Smooth muscle cell (in vitro differentiated cells): ENCODE measurements around the gene PRR33. TPM values are rescaled to one million over a fixed set of nuclear protein-coding genes. Genes with fewer than 3 reads are reported as not detected.

ENCODE experiments used
- DNase-seq: peaks from one replicate; lab custom pipeline; 2025; ENCODE audit not compliant: unreplicated experiment; lab: John Stamatoyannopoulos, UW
- H2AFZ ChIP-seq: fragments of 200-600 bp; sonication (generic); 2 replicates; pipeline ENCODE4 v1.6.0; 2016; ENCODE audit warnings: antibody characterized with exemption, low read depth, mild to moderate bottlenecking
- H3F3A ChIP-seq: fragments of 200-600 bp; sonication (generic); 2 replicates; pipeline ENCODE4 v1.6.0; 2017; ENCODE audit warnings: antibody characterized with exemption, low read depth
- H3K27ac ChIP-seq: fragments of 200-600 bp; sonication (generic); 2 replicates; pipeline ENCODE4 v1.5.1; 2016; ENCODE audit warnings: low read depth, mild to moderate bottlenecking
- H3K27me3 ChIP-seq: fragments of 200-600 bp; sonication (generic); 2 replicates; pipeline ENCODE4 v1.6.1; 2016; ENCODE audit warnings: low read depth, mild to moderate bottlenecking
- H3K36me3 ChIP-seq: fragments of 200-600 bp; sonication (generic); 2 replicates; pipeline ENCODE4 v1.5.1; 2016; ENCODE audit warnings: low read depth
- H3K4me1 ChIP-seq: fragments of 200-600 bp; sonication (generic); 2 replicates; pipeline ENCODE4 v1.5.1; 2016; ENCODE audit warnings: low read depth
- H3K4me2 ChIP-seq: fragments of 200-600 bp; sonication (generic); 2 replicates; pipeline ENCODE4 v1.6.0; 2016; ENCODE audit warnings: mild to moderate bottlenecking
- H3K4me3 ChIP-seq: fragments of 200-600 bp; sonication (generic); 2 replicates; pipeline ENCODE4 v1.5.1; 2016; ENCODE audit warnings: mild to moderate bottlenecking
- H3K79me2 ChIP-seq: fragments of 200-600 bp; sonication (generic); 2 replicates; pipeline ENCODE4 v1.6.0; 2016; ENCODE audit warnings: low read depth, mild to moderate bottlenecking
- H3K9ac ChIP-seq: fragments of 200-600 bp; sonication (generic); 2 replicates; pipeline ENCODE4 v1.6.0; 2016; ENCODE audit warnings: low read depth
- H3K9me3 ChIP-seq: fragments of 200-600 bp; sonication (generic); replicated peaks from 2 replicates; pipeline ENCODE4 v1.5.1; 2016; ENCODE audit warnings: low read depth
- H4K20me1 ChIP-seq: fragments of 200-600 bp; sonication (generic); 2 replicates; pipeline ENCODE4 v1.6.0; 2016; ENCODE audit warnings: low read depth
- WGBS: methylation state at CpG from one replicate; pipeline ENCODE4 v1.1.7; 2016; ENCODE audit warnings: low lambda C conversion rate; 5-methylcytosine and 5-hydroxymethylcytosine counted together
- polyA plus RNA-seq: library from polyadenylated mRNA; unstranded; fragments of >200 nt; fragmentation: Nextera tagmentation; extraction: Ambion mirVana; gene quantifications from 2 replicates; pipeline ENCODE4 v1.2.1, GENCODE V29; 2016
- total RNA-seq: library from RNA; depleted of rRNA; stranded (reverse); fragments of >200 nt; gene quantifications from 2 replicates; pipeline ENCODE4 v1.2.3, GENCODE V29; 2014
- TF ChIP-seq, protein P1 (sequence below): fragments of 200-600 bp; sonication (generic); IDR thresholded peaks from 2 replicates; pipeline ENCODE4 v1.5.1; 2017; ENCODE audit warnings: borderline replicate concordance, mild to moderate bottlenecking, antibody characterized with exemption; ENCODE audit not compliant: insufficient read depth, poor library complexity, severe bottlenecking

PRR33 gene
- total and polyA plus RNA-seq, 2 experiments from 2014 or later, result not detected

GRCh38 chr11:1867381-1867780 is 24.3 kb downstream of the PRR33 start:
- no peak overlapping the region for H3K27ac ChIP-seq
- TF ChIP-seq, protein P1, sequence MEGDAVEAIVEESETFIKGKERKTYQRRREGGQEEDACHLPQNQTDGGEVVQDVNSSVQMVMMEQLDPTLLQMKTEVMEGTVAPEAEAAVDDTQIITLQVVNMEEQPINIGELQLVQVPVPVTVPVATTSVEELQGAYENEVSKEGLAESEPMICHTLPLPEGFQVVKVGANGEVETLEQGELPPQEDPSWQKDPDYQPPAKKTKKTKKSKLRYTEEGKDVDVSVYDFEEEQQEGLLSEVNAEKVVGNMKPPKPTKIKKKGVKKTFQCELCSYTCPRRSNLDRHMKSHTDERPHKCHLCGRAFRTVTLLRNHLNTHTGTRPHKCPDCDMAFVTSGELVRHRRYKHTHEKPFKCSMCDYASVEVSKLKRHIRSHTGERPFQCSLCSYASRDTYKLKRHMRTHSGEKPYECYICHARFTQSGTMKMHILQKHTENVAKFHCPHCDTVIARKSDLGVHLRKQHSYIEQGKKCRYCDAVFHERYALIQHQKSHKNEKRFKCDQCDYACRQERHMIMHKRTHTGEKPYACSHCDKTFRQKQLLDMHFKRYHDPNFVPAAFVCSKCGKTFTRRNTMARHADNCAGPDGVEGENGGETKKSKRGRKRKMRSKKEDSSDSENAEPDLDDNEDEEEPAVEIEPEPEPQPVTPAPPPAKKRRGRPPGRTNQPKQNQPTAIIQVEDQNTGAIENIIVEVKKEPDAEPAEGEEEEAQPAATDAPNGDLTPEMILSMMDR, result no peak
- no peaks in the 10 kb centered on the region for H3K27me3 ChIP-seq
- H3K9ac ChIP-seq, result no peak overlapping the region
- no peaks in the 10 kb centered on the region for H3K79me2 ChIP-seq
- H3K4me2 ChIP-seq, result no peak overlapping the region
- H2AFZ ChIP-seq, result no peak overlapping the region
- H4K20me1 ChIP-seq, result no peaks in the 10 kb centered on the region
- H3F3A ChIP-seq, result no peaks in the 10 kb centered on the region
- H3K4me1 ChIP-seq, result peaks cover 10% of the 10 kb centered on the region
- 88% methylated on average over 8 of the region's 8 CpGs for WGBS
- no peaks in the 10 kb centered on the region for H3K9me3 ChIP-seq
- no peak for DNase-seq
- H3K4me3 ChIP-seq, result no peak overlapping the region
- H3K36me3 ChIP-seq, result no peaks in the 10 kb centered on the region

DNA sequence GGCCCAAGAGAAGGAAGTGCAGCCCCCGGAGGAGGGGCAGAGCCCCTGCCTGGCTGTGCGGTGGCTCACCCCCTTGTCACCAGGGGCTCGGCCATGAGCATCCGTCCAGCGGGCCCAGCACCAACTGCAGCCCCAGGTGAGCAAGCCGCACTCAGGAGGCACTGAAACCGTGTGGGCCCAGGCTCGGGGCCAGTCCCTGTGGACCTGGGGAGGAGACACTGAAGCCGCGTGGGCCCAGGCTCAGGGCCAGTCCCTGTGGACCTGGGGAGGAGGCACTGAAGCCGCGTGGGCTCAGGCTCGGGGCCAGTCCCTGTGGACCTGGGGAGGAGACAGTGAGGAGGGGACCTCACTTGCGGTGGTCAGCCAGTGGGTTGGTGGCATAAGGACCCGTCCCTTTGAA is 24.9 kb downstream of the PRR33 start:
- TF ChIP-seq, protein P1, result no peak
- DNase-seq, result no peak
- no peak overlapping the region for H3K4me2 ChIP-seq
- H3K27me3 ChIP-seq, result no peaks in the 10 kb centered on the region
- H3K9me3 ChIP-seq, result no peaks in the 10 kb centered on the region
- no peaks in the 10 kb centered on the region for H3K79me2 ChIP-seq
- no peaks in the 10 kb centered on the region for H4K20me1 ChIP-seq
- H2AFZ ChIP-seq, result no peak overlapping the region
- no peak overlapping the region for H3K4me3 ChIP-seq
- peaks cover 10% of the 10 kb centered on the region for H3K4me1 ChIP-seq
- no peaks in the 10 kb centered on the region for H3F3A ChIP-seq
- no peak overlapping the region for H3K27ac ChIP-seq
- H3K36me3 ChIP-seq, result no peaks in the 10 kb centered on the region
- WGBS, result 95% methylated on average over 14 of the region's 15 CpGs
- H3K9ac ChIP-seq, result no peak overlapping the region

GRCh38 chr11:1866226-1866625 is 25.5 kb downstream of the PRR33 start:
- Histone ChIP-seq H3K79me2 (no peaks in the 10 kb centered on the region), H3K27me3 (no peaks in the 10 kb centered on the region)

More at GRCh38 chr11:1866226-1866625, 25.5 kb downstream of the PRR33 start:
- no peaks in the 10 kb centered on the region for H3K36me3 ChIP-seq
- H3K4me1 ChIP-seq, result peaks cover 10% of the 10 kb centered on the region
- no peaks in the 10 kb centered on the region for H3F3A ChIP-seq
- 85% methylated on average over 8 of the region's 8 CpGs for WGBS
- H3K9ac ChIP-seq, result no peak overlapping the region
- no peak overlapping the region for H3K4me3 ChIP-seq
- no peak overlapping the region for H3K27ac ChIP-seq
- no peaks in the 10 kb centered on the region for H3K9me3 ChIP-seq
- no peak overlapping the region for H3K4me2 ChIP-seq
- H2AFZ ChIP-seq, result no peak overlapping the region
- H4K20me1 ChIP-seq, result no peaks in the 10 kb centered on the region
- DNase-seq, result no peak
- TF ChIP-seq, protein P1, result no peak
